Suprapubic skin (tissue), 4 donors: ENCODE data around the gene SLC35G2. TPM values are rescaled to one million over a fixed set of nuclear protein-coding genes. Genes with fewer than 3 reads are reported as not detected.

Experiments used
- DNase-seq, 2 donors: peaks; one replicate each; pipeline ENCODE4 v3.0.0-alpha.2; 2019; ENCODE audit warnings: low spot score in 2 of 2
- H3K27ac ChIP-seq: fragments of 200-600 bp; sonication (generic); one replicate; pipeline ENCODE4 v1.5.1; 2019
- H3K27me3 ChIP-seq: fragments of 200-600 bp; sonication (generic); one replicate; pipeline ENCODE4 v1.5.1; 2019
- H3K36me3 ChIP-seq: fragments of 200-600 bp; sonication (generic); one replicate; pipeline ENCODE4 v1.5.1; 2019
- H3K4me1 ChIP-seq: fragments of 200-600 bp; sonication (generic); one replicate; pipeline ENCODE4 v1.5.1; 2019
- H3K4me3 ChIP-seq: fragments of 200-600 bp; sonication (generic); one replicate; pipeline ENCODE4 v1.5.1; 2019; ENCODE audit warnings: mild to moderate bottlenecking
- H3K9me3 ChIP-seq: fragments of 200-600 bp; sonication (generic); one replicate; pipeline ENCODE4 v1.5.1; 2019
- CTCF ChIP-seq, 2 donors: fragments of 200-600 bp in 1 of 2; fragments of 450-650 bp in 1 of 2; sonication (generic) in 1 of 2; IDR thresholded peaks; one replicate each; pipeline ENCODE4 v1.5.1; 2016 to 2019; ENCODE audit warnings: antibody characterized with exemption in 2 of 2, mild to moderate bottlenecking in 1 of 2, moderate library complexity in 1 of 2
- EP300 ChIP-seq: sonication (generic); formaldehyde crosslinking; IDR thresholded peaks from one replicate; pipeline ENCODE4 v1.6.1; 2017; ENCODE audit warnings: antibody characterized with exemption
- POLR2A ChIP-seq, 2 donors: fragments of 450-650 bp; IDR thresholded peaks; one replicate each; pipeline ENCODE4 v1.6.1; 2017; ENCODE audit warnings: antibody characterized with exemption in 2 of 2, mild to moderate bottlenecking in 2 of 2, moderate library complexity in 2 of 2
- POLR2AphosphoS5 ChIP-seq, 3 donors: sonication (generic); formaldehyde crosslinking; IDR thresholded peaks; one replicate each; pipeline ENCODE4 v1.6.1; 2017; ENCODE audit warnings: antibody characterized with exemption in 3 of 3
- WGBS: methylation state at CpG from one replicate; pipeline ENCODE4 v1.1.5; 2018; 5-methylcytosine and 5-hydroxymethylcytosine counted together
- total RNA-seq, 4 donors: library from RNA; depleted of rRNA; stranded (reverse); fragments of >200 nt; gene quantifications; one replicate each; pipeline ENCODE4 v1.1.0, GENCODE V29; 2016

The SLC35G2 gene
- total RNA-seq, 4 donors from 2014 or later = 0.98 to 3.7 (median 1.1) TPM

DNA sequence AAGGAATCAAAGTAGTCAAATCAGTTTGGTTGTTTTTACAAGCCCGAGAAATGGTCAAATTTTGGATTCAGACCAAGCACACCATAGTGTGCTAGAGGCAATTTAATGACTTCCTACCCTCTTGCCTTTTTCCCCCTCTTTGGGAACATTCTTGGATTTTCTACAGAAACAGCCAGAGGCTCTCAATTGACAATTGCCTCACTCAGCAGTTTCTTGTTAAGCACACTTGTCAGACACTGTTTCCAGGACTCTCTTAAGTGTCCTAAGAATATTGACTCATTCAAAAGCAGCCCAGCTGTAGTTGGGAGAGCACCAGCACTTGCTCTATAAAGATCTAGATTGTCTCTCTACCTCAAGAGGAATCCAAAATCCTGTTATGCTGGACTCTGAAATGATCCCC, 1.5 kb upstream of the SLC35G2 start:
- Histone ChIP-seq H3K27me3 (no peaks in the 10 kb centered on the region), H3K9me3 (no peaks in the 10 kb centered on the region), H3K27ac (no peak overlapping the region), H3K4me1 (peaks cover 35% of the 10 kb centered on the region), H3K4me3 (no peak overlapping the region), H3K36me3 (no peaks in the 10 kb centered on the region)
- no peak for TF ChIP-seq POLR2A (IDR thresholded peaks at IDR 0.05)
- TF ChIP-seq CTCF (IDR thresholded peaks at IDR 0.05) = no peak
- no peak for TF ChIP-seq POLR2AphosphoS5 (IDR thresholded peaks at IDR 0.05)
- no peak for TF ChIP-seq EP300
- DNase-seq = no peak
- 23% methylated on average over 1 of the region's 1 CpG for WGBS

DNA sequence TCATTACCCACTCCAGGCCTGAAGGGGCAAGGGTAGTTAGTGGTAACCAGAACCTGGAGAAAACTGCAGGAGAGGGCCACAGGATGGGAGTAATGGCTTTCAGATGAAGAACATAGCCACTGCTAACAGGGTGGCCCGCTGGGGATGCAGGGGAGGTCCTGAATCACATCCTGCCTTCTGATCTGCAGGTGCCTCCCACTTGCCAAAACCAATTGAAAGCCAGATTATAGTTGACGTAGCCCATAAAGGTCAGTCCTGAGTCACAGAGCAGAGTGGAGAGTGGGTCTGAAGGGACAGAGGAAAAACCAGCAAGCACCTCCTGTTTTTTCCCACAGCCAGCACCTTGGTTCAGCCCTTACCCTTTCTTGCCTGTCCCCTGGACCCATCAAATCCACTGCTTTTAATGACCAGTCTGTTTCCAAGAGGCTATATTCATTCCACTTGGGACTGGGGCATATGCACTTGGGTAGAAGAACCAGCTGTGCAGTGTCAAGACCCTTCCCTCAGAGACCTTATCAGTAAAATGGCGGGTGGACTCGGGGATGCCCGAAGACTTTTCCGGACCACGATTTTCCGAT, 646 bp upstream of the SLC35G2 start:
- no peak for TF ChIP-seq EP300
- TF ChIP-seq POLR2AphosphoS5 (IDR thresholded peaks at IDR 0.05) = no peak
- no peak for TF ChIP-seq POLR2A (IDR thresholded peaks at IDR 0.05)
- TF ChIP-seq CTCF (IDR thresholded peaks at IDR 0.05) = no peak
- H3K4me1 ChIP-seq = peaks cover 35% of the 10 kb centered on the region
- peak in 1 of 2 donors; percentile 74 for DNase-seq
- H3K36me3 ChIP-seq = no peaks in the 10 kb centered on the region
- H3K27ac ChIP-seq = peak overlapping the region; percentile 90
- H3K9me3 ChIP-seq = no peaks in the 10 kb centered on the region
- WGBS = 37% methylated on average over 8 of the region's 8 CpGs
- H3K4me3 ChIP-seq = peak overlapping the region; percentile 76
- H3K27me3 ChIP-seq = no peaks in the 10 kb centered on the region

GRCh38 chr3:136819392-136819730, 435 bp downstream of the SLC35G2 start:
- no peaks in the 10 kb centered on the region for H3K27me3 ChIP-seq
- H3K4me1 ChIP-seq = peaks cover 35% of the 10 kb centered on the region
- H3K4me3 ChIP-seq = peak overlapping the region; percentile 76
- WGBS = 0% methylated on average over 9 of the region's 21 CpGs
- no peaks in the 10 kb centered on the region for H3K36me3 ChIP-seq
- H3K27ac ChIP-seq = peak overlapping the region; percentile 90
- no peaks in the 10 kb centered on the region for H3K9me3 ChIP-seq
- peak in 1 of 2 donors; percentile 61 for DNase-seq
- TF ChIP-seq POLR2A (IDR thresholded peaks at IDR 0.05) (no peak), CTCF (IDR thresholded peaks at IDR 0.05) (no peak)

DNA sequence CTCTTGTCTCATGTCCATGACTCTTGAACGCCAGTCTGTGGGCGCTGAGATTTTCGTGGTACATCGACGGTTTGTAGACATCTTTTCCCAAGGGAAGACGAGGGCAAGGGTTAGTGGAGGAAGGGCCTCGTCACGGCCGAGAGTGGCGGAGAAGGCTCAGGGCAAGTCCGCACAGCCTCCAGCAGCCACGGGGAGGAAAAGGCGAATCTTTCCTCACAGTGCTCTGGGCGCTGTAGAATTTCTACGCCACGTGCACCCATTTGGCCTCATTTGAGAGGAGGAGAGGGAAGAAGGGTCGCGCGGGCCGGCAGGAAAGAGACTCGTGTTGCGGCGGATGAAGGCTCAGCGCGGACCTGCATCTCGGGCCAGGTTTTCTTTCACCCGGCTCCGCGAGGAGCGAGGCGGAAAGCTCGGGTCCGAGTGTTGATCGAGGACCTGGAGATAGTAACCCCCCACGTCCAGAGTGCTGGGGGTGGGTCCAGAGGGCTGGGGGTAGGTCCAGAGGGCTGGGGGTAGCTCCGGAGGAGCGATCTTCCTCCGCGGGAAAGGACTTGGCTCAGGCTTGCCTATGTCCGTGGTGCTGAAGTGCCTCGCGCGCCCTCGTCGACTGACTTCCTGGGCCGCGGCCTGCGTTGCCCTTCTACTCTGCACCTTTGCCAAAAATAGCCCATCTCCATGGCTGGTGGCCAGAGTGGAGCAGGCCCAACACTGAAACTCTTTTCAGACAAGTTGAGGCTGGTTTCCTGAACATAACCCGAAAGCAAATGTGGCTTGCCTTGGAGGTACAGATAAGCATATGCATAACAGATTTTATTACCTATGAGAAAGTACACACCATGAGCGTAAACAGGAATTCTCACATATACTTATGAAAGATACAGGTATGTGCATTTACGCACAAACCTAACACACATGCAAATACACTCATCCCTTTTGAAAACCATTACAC, 1.1 kb downstream of the SLC35G2 start:
- Histone ChIP-seq H3K27ac (peak overlapping the region; percentile 90), H3K36me3 (no peaks in the 10 kb centered on the region), H3K9me3 (no peaks in the 10 kb centered on the region), H3K27me3 (no peaks in the 10 kb centered on the region), H3K4me1 (peaks cover 35% of the 10 kb centered on the region), H3K4me3 (peak overlapping the region; percentile 76)
- WGBS = 5% methylated on average over 27 of the region's 51 CpGs
- TF ChIP-seq CTCF (IDR thresholded peaks at IDR 0.05) (no peak), POLR2AphosphoS5 (IDR thresholded peaks at IDR 0.05) (no peak), EP300 (no peak), POLR2A (IDR thresholded peaks at IDR 0.05) (no peak)
- DNase-seq = peak; percentile 68 to 79

GRCh38 chr3:136831461-136831860, 12.5 kb downstream of the SLC35G2 start:
- no peaks in the 10 kb centered on the region for H3K27me3 ChIP-seq
- H3K4me3 ChIP-seq = no peak overlapping the region
- H3K9me3 ChIP-seq = no peaks in the 10 kb centered on the region
- DNase-seq = no peak
- TF ChIP-seq CTCF (IDR thresholded peaks at IDR 0.05) (no peak), EP300 (no peak), POLR2AphosphoS5 (IDR thresholded peaks at IDR 0.05) (no peak), POLR2A (IDR thresholded peaks at IDR 0.05) (no peak)
- no peaks in the 10 kb centered on the region for H3K4me1 ChIP-seq
- no peaks in the 10 kb centered on the region for H3K36me3 ChIP-seq
- no peak overlapping the region for H3K27ac ChIP-seq
- WGBS = 71% methylated on average over 1 of the region's 1 CpG
